Stimulated activated CD4-positive, alpha-beta T cell treated with anti-CD3 and anti-CD28 coated beads, TNF-alpha, amount 100 ng/mL, for 48 hours (primary cell): Measurements from ENCODE around the gene NES.

Experiments used
- DNase-seq, 3 donors: peaks; one replicate each; pipeline ENCODE4 v3.0.0-alpha.2; 2020; ENCODE audit warnings: low read depth in 3 of 3

NES gene

GRCh38 chr1:156662005-156662799, 15.0 kb downstream of the NES start:
- no peak for DNase-seq

- no peak for DNase-seq
Observed at GRCh38 chr1:156660752-156661112, 16.5 kb downstream of the NES start.

DNA sequence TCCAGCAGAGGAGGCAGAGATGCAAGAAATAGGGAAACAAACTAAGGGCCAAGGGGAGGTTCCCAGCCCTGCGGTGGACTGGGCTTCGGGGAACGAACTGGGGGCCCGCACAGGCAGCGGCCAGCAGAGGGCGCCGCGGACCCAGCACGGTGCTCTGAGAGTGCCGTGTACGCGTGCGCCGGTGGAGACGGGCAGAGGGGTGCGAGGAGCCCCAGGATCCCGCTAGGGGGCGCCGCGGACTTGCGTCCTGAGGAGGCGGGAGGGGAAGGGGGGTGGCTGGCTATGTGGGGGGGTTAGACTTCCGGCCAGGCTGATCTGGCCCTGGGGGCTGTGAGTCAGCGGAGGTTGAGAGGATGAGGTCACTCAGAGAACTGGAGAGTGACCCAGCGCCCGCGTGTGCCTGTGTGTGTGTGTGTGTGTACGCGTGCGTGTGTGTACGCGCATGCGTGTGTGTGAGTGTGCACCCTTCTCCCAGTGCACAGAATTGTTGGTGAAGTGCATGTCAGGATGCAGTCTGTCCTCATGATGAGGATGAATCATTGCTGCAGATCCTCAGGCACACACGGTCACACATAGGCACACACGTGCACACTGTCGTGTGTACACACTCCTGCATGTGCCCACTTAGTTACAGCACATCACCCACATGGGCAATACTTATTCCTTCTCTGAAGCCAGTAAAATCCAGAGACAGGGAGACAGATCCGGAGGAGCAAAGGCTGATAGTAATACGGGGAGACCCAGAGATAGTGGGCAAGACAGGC, 17.0 kb downstream of the NES start:
- DNase-seq = peak; percentile 92 to 98 (median 93)

DNA sequence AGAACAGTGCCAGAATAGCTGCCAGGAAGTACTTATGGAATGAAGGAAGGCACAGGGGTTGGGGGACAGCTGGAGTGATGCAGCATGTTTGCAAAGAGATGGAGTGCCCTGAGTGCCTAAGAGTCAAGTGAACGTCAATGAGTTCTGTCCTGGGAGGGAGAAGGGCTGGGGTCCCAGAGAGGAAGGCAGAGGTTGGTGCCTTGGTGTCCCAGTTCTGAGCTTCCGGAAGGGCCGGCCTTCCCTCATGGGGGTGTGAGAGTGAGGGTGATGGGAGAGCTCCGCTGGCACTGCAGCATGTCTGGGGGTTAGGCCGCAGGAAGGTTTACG, 17.6 kb downstream of the NES start:
- no peak for DNase-seq

DNA sequence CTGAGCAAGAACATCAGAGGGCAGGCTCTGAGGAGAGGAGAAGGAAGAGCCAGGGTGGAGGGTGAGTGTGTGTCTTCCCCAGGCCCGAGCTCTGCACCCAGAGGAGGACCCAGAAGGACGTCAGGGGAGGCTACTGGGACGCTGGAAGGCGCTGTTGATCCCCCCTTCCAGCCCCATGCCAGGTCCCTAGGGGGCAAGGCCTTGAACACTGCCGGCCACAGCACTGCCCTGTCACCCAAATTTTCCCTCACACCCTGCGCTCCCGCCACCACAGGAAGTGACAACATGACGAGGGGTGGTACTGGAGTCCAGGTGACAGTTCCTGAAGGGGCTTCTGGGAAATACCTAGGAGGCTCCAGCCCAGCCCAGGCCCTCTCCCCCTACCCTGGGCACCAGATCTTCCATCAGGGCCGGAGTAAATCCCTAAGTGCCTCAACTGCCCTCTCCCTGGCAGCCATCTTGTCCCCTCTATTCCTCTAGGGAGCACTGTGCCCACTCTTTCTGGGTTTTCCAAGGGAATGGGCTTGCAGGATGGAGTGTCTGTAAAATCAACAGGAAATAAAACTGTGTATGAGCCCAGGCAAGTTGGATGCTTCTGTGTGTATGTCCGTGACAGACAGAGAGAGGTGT, 18.1 kb downstream of the NES start:
- no peak for DNase-seq

GRCh38 chr1:156658496-156658895, 18.7 kb downstream of the NES start:
- DNase-seq = no peak

DNA sequence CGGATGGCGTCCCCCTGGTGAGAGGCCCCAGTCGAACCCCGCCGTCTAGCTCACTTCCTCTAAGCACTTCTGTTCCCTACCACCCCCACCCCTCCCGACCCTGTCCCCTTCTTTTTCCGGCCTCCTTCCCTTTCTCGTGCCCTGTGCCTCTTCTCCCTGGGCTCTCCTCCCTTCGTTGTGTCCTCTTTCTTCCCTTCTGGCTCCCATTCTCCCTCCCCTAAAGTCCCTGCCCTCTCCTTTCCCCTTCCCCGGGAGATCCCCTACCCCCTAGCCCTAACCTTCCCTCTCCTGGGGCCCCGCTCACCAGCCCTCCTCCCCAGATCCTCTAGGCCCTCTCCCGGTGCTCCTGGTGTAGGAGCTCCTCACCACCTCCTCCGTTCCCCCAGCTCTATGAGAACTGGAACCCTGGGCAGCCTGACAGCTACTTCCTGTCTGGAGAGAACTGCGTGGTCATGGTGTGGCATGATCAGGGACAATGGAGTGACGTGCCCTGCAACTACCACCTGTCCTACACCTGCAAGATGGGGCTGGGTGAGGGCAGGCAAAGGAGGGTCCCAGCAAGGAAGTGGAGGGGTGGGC, 19.4 kb downstream of the NES start:
- no peak for DNase-seq

DNA sequence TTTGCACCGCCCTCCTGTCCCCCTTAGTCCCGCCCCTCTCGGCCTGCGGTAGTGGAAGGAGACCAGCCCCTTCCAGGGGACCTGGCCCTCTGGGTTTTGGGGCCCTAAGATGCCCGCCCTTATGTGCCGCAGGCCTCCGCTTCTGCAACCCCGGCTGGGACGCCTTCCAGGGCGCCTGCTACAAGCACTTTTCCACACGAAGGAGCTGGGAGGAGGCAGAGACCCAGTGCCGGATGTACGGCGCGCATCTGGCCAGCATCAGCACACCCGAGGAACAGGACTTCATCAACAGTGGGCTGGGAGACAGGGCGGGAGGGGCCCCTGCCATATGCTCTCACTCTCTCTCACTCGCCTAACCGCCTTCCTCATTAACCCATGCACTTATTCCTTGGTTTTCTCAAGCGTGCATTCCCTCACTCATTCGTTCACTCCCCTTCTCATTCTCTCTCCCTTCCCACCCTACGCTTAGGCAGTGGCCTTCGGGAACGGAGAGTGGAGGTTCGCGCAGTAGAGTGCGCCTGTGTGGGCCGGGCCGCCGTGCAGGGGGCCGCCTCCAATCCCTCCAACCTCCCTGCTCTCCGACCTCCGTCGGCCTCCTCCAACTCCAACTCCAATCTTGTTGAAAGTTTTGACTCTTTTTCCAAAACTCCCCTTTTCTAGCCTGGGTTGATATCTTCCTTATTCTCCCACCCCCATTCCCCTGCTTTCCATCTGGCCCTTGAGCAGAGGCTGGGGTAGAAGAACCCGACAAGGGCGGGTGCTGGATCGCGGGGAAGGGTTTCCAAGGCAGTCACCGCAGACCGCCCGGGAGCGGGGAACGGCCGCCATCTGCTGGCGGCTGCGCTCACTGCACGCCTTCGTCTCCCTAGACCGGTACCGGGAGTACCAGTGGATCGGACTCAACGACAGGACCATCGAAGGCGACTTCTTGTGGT, 20.1 kb downstream of the NES start:
- peak; percentile 33 to 69 (median 51) for DNase-seq

- no peak for DNase-seq
Observed at GRCh38 chr1:156655904-156656516, 21.2 kb downstream of the NES start.

- DNase-seq = no peak
Observed at GRCh38 chr1:156655151-156655903, 21.9 kb downstream of the NES start.

DNA sequence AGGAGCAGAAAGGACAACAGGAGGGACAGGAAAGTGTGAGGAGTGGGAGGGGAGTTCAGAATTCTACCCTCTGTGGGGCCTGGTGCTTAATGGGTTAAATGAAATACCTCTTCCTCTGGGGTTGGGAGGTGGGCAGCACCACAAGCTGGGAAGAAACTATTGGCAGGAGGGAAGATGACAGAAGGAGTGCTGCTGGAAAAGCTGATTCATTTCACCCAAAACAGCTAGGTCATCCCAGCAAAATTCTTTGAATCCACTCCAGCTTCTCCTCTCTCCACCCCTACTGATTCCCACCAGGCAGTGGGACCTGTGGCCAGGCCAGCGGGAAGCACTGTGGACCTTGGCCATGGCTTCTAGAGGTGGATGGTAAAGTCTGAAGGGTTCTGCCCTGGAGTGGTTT, 22.5 kb downstream of the NES start:
- DNase-seq = no peak

GRCh38 chr1:156652992-156653355, 24.2 kb downstream of the NES start:
- DNase-seq = no peak

DNA sequence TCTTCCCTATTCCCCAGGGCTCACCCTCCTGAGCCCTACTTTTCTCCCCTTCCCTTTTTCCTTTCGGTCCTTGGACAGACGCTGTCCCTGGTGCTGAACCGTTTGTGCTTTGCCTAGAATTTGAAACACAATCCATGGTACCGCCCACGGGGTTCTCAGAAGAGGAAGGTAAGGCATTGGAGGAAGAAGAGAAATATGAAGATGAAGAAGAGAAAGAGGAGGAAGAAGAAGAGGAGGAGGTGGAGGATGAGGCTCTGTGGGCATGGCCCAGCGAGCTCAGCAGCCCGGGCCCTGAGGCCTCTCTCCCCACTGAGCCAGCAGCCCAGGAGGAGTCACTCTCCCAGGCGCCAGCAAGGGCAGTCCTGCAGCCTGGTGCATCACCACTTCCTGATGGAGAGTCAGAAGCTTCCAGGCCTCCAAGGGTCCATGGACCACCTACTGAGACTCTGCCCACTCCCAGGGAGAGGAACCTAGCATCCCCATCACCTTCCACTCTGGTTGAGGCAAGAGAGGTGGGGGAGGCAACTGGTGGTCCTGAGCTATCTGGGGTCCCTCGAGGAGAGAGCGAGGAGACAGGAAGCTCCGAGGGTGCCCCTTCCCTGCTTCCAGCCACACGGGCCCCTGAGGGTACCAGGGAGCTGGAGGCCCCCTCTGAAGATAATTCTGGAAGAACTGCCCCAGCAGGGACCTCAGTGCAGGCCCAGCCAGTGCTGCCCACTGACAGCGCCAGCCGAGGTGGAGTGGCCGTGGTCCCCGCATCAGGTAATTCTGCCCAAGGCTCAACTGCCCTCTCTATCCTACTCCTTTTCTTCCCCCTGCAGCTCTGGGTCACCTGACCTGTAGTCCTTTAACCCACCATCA, 24.8 kb downstream of the NES start:
- DNase-seq = no peak

- DNase-seq = no peak
Observed at GRCh38 chr1:156648951-156649350, 28.3 kb downstream of the NES start.

GRCh38 chr1:156648496-156648895, 28.7 kb downstream of the NES start:
- no peak for DNase-seq

DNA sequence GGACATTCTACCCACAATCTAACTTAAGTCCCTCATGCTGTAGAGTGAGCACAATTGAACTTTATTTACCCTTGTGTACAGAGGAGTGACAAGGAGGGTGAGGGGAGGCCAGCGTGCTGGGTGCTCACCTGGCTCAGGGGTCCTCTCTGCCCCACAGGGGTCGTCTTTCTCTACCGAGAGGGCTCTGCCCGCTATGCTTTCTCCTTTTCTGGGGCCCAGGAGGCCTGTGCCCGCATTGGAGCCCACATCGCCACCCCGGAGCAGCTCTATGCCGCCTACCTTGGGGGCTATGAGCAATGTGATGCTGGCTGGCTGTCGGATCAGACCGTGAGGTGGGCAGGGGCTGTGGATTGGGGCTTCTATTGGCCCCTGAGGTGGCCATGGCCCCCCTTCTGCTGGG, 29.9 kb downstream of the NES start:
- DNase-seq = no peak

DNA sequence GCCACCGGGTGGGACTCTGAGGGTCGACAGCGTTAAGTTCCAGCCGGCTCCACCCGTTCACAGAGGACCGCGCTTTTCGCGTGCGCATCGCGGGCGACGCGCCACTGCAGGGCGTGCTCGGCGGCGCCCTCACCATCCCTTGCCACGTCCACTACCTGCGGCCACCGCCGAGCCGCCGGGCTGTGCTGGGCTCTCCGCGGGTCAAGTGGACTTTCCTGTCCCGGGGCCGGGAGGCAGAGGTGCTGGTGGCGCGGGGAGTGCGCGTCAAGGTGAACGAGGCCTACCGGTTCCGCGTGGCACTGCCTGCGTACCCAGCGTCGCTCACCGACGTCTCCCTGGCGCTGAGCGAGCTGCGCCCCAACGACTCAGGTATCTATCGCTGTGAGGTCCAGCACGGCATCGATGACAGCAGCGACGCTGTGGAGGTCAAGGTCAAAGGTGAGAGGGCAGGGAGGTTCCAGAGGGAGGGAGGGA, 30.4 kb downstream of the NES start:
- DNase-seq = no peak

- DNase-seq = no peak
Observed at GRCh38 chr1:156645666-156646065, 31.5 kb downstream of the NES start.

DNA sequence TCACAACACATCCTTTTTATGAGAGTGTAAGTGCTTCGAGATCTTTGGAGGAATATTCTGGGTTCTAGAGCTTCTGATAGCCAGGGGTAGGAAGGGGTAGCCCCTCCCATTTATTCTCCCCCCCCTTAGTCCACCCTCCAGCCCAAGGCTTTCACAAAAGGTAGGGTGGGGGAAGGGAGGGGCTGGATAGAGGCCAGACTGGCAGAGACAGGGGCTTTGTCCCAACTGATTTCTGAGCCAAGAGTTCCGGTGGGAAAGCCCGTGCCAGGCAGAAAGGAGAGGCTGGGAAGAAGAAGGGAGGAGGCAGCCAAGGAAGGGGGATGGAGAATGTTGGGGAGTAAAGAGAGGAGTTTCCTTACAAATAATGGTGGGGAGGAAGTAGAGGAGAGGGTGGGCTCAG, 32.2 kb downstream of the NES start:
- no peak for DNase-seq
